Measurements from ENCODE around the gene PPP1R3G.
A peak's percentile ranks its signal among the peaks of the same experiment; 100 is the strongest.

Gene PPP1R3G

DNA sequence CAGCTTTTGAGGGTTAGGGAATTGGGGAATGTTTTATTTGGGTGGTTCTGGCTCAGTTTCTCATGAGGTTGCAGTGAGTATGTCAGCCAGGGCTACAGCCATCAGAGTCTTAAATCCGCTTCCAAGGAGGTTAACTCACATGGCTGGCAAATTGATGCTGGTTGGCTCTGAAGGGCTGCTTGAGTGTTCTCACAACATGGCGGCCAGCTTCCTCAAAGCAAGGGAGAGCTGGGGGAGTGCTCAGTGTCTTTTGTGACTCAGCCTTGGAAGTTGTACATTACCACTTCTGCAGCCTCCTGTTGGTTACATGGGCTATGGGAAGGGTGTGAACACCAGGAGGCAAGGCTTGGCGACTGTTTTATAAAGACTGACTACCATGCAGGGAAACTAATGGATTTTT is 17.8 kb upstream of the PPP1R3G start:
- in situ Hi-C loops (cut with HindIII; ENCODE audit: low pct_ligation_motif_present, low pct_unique_long_range_greater_than_20kb, low sequenced_read_pairs) = no loop called here

DNA sequence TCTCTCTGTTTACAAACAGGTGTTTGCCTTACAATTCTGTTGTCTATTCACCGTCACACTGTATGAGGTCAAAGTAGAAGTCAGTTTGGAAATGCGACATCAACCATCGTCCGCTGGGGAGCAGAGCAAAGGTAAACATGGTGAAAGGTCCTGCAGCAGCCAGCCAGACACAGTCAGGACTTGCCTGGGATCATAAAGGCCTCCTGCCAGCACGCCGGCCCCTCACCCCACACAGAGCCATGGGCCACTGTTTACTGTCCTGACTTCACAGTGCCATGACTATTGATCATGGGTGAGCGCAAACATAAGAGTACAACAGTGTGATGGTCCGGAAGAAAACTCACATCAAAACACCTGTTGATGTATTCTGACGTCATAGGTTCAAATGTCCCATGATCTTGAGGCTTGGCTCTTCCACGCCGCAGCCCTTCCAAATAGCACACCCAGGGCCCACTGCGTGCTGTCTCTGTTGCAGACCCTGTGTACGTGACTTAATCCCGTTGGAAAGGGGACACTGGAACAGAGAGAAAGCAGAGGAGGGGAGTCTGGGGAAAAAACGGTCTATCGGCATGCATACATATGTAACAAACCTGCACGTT is 16.9 kb upstream of the PPP1R3G start:
- no peak for DNase-seq
- in situ Hi-C loops (cut with HindIII; ENCODE audit: low pct_ligation_motif_present, low pct_unique_long_range_greater_than_20kb, low sequenced_read_pairs) = no loop called here

More for the DNA sequence above, 17.8 kb upstream of the PPP1R3G start:
- DNase-seq = no peak

DNA sequence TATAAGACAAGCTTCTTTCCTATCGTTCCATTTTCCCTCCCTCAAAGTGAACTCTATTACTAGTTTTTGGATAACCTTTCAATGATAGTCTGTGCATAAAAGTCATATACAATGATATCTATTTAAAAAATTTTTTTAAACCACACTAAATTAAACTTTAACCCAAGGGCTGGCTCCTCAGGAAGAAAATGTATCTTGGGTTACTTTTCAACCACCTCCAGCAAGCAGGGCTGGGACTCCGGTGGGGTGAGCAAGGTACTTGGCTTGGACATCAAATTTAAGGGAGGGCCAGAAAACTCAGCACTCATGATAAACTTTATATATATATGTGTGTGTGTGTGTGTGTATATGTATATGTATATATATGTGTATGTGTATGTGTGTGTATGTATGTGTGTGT is 13.9 kb upstream of the PPP1R3G start:
- DNase-seq = peak; percentile 67
- in situ Hi-C loops (cut with HindIII; ENCODE audit: low pct_ligation_motif_present, low pct_unique_long_range_greater_than_20kb, low sequenced_read_pairs) = no loop called here

DNA sequence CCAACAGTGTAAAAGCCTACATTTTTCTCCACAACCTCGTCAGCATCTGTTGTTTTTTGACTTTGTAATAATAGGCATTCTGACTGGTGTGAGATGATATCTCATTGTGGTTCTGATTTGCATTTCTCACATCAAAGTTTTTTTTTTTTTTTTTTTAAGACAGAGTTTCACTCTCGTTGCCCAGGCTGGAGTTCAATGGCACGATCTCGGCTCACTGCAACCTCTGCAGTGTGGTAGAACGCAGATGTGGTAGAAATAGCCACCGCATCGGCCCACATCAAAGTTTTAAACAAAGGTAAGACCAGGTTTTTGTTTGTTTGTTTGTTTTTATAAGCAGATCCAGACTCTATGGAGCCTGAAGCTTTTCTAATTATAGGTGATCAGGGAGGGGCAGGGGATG is 12.7 kb upstream of the PPP1R3G start:
- in situ Hi-C loops (cut with HindIII; ENCODE audit: low pct_ligation_motif_present, low pct_unique_long_range_greater_than_20kb, low sequenced_read_pairs) = no loop called here
- no peak for DNase-seq

DNA sequence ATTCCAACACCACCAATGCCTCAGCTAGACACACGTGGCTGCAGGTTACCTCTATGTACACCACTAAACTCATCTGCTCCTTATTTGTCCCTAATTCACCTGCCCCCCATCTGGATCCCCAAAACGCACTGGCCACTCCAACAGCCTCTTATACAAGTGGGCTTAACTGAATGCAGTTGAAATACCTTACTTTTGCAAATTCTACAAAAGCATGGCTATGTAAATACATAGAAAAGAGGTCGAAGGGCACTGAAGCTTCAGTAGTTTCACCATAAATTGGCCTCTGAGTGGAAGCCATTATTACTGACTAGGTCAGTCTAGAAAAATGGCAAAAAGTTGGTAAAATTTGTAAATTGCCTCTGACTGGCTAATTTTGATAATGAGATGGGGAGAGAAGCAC is 11.1 kb upstream of the PPP1R3G start:
- in situ Hi-C loops (cut with HindIII; ENCODE audit: low pct_ligation_motif_present, low pct_unique_long_range_greater_than_20kb, low sequenced_read_pairs) = no loop called here
- DNase-seq = no peak

DNA sequence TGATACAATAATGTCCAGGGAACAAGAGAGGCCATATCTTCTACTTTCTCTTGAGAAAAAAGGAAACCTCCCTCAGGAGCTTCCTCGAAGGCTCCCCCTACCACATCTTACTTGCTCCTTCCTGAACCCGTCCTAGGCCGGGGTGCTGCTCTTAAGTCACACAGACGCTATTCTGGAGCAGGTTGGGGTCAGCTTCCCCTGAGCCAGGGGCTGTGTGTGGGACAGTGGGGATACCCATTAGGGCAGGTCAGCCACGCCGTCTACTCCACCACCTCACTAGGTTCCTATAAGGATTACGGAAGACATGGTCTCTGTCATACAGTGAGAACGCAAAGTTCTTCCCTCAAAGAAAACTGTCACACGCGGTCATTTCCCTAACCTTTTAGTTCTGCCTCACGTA is 8.2 kb upstream of the PPP1R3G start:
- in situ Hi-C loops (cut with HindIII; ENCODE audit: low pct_ligation_motif_present, low pct_unique_long_range_greater_than_20kb, low sequenced_read_pairs) = no loop called here
- no peak for DNase-seq

DNA sequence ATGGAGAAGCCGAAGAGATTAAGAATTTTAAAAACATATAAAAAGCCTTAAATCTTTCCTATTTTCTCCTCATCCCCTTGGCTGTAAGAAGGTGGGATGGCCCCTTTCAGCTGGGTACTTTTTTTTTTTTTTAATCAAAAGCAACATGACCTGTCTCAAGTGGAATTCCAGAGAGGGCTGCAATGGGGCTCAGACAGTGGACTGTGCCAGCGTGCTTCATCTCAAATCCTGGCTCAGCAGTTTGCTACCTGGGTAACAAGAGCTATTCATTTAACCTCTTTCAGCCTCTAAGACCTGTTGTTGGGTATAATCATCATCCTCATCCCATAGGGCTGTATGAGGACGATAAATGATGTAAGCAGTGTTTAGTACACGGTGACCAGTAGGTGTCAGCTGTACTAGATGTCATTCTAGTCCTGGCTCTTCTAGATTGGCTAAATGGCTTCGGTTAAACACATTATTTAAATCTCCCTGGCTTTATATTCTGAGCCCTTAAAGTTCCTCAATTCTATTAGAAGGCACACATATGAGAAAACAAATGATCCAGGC is 6.9 kb upstream of the PPP1R3G start:
- in situ Hi-C loops (cut with HindIII; ENCODE audit: low pct_ligation_motif_present, low pct_unique_long_range_greater_than_20kb, low sequenced_read_pairs) = no loop called here
- DNase-seq = peak; percentile 28

DNA sequence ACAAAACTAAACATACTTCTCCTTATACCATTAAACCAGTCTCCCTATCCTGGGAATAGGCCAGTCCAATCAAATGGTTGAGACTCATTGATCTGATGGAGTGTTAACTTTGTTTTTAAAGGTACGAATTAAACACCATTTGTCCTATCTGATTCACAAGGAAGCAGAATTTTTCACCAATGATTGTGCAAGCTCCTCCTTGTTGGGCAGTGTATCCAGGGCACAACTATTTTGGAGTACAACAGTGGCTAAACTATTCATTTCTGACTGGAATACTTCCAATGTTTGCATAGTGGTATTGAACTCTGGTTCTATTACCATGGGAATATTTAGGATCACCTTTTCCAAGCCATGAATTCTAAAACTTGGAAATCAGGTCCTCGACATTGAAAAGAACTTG is 5.4 kb upstream of the PPP1R3G start:
- in situ Hi-C loops (cut with HindIII; ENCODE audit: low pct_ligation_motif_present, low pct_unique_long_range_greater_than_20kb, low sequenced_read_pairs) = no loop called here
- no peak for DNase-seq

DNA sequence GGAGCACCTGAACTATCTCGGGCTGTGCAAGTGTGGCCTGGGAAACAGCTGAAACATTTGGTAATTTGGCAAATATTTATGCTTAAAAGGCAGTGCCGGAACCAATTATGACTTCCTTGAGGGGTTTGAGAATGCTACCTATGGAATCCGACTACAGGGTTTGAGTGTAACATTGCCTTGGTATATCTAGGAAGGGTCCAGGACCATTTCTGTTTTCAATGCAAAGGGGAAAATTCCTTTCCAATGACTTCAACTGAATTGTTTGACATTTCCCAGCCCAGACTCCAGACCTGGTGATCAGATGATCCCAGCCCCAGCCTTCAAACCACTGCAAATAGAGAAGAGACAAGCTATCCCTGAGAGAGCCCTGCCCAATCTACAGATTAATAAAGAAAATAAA is 4.6 kb upstream of the PPP1R3G start:
- in situ Hi-C loops (cut with HindIII; ENCODE audit: low pct_ligation_motif_present, low pct_unique_long_range_greater_than_20kb, low sequenced_read_pairs) = no loop called here
- no peak for DNase-seq

DNA sequence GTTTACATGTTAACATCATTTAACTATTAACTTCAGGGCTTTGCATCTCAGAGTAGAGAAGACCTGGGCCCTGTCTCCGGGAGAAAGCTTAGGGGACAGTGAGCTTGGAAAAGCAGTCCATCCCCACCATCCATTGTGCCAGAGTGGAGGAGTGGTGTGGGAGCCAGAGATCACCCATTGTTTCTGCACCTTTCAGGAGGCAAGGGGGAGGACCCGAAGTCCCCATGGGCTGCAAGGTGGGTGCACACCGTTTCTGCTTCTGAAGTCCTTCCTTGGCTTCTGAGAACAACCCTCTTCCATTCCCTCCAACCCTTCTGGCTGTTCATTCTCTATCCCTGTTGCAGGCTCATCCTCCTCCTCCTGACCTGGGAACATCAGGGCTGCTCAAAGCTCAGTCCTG is 4.0 kb upstream of the PPP1R3G start:
- in situ Hi-C loops (cut with HindIII; ENCODE audit: low pct_ligation_motif_present, low pct_unique_long_range_greater_than_20kb, low sequenced_read_pairs) = no loop called here
- no peak for DNase-seq

DNA sequence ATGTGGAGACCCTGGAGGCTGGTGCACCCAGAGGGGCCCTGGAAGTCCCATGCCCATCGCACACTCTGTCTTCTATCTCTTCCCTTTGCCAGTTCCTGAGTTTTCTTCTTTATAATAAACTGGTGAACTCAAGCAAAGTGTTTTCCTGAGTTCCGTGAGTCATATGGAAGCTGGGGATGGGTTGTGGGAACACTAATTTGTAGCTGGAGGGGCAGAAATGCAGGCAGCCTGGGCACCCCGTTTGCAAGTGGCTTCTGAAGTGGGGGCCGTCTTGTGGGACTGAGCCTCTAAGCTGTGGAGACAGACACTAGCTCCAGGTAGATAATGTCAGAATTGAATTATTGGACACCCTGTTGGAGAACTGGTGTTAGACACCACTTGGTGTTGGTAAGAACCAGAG is 3.2 kb upstream of the PPP1R3G start:
- in situ Hi-C loops (cut with HindIII; ENCODE audit: low pct_ligation_motif_present, low pct_unique_long_range_greater_than_20kb, low sequenced_read_pairs) = no loop called here
- DNase-seq = peak; percentile 16

DNA sequence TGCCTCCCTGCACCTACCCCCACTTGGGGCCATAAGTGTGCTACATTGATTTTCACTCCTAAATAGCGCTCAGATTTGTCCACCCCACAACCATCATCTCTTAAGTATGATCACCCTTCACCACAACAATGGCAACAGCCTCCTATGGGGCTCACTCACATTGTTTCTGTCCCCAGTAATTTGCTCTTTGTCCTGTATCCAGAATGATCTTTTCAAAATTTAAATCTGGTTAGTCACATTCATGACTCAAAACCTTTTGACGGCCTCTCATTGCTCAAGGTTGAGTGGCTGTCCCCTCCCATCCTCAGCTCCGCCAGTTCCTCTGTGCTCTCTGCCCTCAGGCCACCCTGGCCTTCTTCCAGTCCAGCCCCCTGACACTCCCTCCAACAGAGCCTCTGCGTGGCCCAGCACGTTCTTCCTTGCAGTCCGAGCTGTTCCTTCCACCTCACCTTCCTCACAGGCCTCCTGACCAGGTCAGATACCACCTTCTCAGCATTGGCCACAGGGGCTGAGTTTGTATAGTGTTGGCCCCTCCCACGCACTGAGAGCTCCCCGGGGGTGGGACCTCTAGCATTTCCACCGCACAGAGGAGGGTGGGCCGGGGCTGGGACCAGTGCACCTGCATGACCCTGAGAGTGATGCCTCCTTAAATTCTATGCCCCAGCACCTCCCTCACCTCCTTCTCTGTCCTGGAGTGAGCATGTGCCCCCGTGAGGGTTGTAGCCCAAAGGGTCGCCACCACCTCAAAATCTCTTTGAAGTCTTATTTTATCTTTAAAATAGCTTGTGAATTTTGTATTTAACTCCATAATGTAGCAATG is 2.4 kb upstream of the PPP1R3G start:
- DNase-seq = peak; percentile 89

DNA sequence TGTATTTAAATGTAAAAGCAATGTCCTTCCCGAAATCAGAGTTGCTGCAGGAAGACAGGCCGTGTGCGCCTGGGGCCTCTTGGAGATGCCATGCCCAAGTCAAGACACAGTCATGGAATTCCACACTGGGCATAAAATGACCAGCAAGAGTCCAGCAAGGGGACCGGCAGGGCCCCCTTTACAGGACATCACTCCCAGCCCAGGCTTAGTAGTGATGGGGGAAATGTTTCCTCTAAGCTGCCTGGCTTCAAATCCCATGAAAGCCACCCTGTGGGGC is 1.9 kb upstream of the PPP1R3G start:
- DNase-seq = peak; percentile 4
- in situ Hi-C loops (cut with HindIII; ENCODE audit: low pct_ligation_motif_present, low pct_unique_long_range_greater_than_20kb, low sequenced_read_pairs) = no loop called here

More for the DNA sequence above, 2.4 kb upstream of the PPP1R3G start:
- in situ Hi-C loops (cut with HindIII; ENCODE audit: low pct_ligation_motif_present, low pct_unique_long_range_greater_than_20kb, low sequenced_read_pairs) = no loop called here

DNA sequence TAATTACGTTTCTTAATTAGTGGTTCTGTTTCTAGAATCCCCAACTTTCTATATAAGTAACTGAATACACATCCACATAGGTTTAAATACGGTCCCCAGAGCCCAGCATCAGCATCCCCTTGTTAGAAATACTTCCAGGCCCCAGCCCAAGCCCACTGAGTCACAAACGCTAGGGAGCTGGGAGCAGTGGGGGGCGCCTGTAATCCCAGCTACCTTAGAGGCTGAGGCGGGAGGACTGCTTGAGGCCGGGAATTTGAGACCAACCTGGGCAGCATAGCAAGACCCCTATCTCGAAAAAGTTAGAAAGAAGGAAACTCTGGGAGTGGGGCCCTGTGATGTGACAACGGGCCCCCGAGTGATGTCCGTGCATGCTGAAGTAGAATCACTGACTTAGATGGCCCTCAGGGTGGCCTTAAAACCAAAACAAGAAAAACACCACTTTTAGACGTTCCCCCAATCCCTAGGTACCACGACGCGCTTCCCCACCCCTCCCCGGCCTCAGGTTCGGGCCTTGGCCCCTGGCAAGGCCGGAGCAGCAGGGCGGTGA is 1.3 kb upstream of the PPP1R3G start:
- in situ Hi-C loops (cut with HindIII; ENCODE audit: low pct_ligation_motif_present, low pct_unique_long_range_greater_than_20kb, low sequenced_read_pairs) = no loop called here
- DNase-seq = peak; percentile 36

DNA sequence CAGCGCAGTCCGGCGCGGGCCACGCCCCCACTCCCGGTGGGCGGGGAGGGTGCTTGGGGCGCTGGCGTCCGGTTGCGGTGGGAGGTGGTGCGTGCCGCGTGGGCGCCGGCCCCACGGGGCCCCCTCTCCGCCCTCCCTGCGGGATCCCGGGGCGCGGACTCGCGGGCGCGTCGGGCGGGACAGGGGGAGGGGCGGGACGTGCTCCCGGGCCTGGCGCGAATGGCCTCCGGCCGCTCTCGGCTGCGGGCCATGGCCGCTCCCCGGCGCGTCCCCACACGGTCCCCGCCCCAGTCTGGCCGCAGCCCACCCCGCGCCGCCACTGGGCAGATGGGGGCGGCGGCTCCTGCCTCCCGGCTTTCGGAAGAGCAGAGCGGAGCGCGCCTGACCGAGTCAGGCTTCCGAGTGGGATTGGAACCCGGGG is 771 bp upstream of the PPP1R3G start:
- in situ Hi-C loops (cut with HindIII; ENCODE audit: low pct_ligation_motif_present, low pct_unique_long_range_greater_than_20kb, low sequenced_read_pairs) = no loop called here
- DNase-seq = peak; percentile 44

DNA sequence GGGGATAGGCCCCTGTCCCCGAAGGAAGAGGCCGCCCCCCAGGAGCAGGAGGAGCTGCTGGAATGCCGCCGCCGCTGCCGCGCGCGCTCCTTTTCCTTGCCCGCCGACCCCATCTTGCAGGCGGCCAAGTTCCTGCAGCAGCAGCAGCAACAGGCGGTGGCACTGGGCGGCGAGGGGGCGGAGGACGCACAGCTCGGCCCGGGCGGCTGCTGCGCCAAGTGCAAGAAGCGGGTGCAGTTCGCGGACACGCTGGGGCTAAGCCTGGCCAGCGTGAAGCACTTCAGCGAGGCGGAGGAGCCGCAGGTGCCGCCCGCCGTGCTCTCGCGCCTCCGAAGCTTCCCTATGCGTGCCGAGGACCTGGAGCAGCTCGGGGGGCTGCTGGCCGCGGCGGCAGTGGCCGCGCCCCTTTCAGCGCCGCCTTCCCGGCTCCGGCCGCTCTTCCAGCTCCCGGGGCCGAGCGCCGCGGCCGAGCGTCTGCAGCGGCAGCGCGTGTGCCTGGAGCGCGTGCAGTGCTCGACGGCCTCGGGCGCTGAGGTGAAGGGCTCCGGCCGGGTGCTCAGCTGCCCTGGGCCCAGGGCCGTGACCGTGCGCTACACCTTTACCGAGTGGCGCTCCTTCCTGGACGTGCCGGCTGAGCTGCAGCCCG is 630 bp downstream of the PPP1R3G start:
- peak; percentile 37 for DNase-seq
- in situ Hi-C loops (cut with HindIII; ENCODE audit: low pct_ligation_motif_present, low pct_unique_long_range_greater_than_20kb, low sequenced_read_pairs) = no loop called here

DNA sequence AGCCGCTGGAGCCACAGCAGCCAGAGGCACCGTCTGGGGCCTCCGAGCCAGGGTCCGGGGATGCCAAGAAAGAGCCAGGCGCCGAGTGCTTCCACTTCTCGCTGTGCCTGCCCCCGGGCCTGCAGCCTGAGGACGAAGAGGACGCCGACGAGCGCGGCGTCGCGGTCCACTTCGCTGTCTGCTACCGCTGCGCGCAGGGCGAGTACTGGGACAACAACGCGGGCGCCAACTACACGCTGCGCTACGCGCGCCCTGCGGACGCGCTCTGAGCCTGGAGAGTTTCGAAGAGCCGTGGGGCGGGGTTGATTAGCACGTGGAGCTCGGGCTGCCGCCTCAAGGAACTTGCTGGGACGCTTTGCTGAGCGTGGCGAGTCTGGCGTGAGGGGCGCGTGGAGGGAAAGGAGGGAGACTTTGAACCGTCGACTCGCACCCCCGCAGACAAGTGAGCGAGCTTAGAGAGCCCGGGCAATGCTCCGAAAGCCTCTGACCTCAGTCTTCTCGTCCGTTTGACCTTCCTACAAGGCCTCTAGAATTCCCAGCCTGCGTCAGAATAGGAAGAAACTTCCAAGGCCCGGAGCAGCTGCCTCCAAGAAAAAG is 1.3 kb downstream of the PPP1R3G start:
- in situ Hi-C loops (cut with HindIII; ENCODE audit: low pct_ligation_motif_present, low pct_unique_long_range_greater_than_20kb, low sequenced_read_pairs) = no loop called here

DNA sequence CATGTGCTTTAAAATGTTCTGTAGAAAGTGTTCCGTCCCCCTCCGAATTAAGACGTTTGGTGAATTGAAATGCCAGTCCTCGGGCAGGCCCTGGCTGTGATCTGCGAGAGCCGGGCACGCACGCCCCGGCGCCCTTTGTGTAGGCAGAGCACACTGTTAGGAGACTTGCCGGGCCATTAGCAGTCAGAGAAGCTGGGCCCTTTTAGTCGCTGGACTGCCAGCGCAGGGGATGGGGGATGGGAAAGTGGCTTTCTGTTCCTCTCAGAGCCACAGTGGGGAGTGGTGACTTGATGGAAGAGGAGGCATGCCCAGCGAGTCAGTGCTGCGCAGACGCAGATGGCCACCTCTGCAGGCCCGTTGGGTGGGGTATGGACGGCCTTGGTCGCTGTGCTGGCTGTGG is 2.2 kb downstream of the PPP1R3G start:
- no peak for DNase-seq
- in situ Hi-C loops (cut with HindIII; ENCODE audit: low pct_ligation_motif_present, low pct_unique_long_range_greater_than_20kb, low sequenced_read_pairs) = no loop called here

More for the DNA sequence above, 1.3 kb downstream of the PPP1R3G start:
- no peak for DNase-seq

DNA sequence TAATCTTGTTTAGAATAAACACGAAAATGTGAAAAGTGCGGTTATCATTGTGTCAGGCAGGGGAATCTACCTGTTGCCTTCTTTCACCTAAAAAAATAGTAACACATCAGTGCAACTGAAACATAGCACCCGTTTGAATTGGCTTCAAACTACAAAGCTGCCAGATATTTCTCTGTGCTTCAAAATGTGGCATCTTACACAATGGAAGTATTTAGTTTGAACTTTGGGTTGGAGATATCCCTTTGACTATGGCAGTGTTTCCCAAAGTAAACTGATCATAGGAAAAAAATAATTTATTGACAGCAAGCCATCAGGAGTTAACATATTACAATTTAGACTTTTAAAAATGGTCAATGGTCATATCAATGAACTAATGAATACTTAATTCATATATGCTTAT is 3.6 kb downstream of the PPP1R3G start:
- no peak for DNase-seq
- in situ Hi-C loops (cut with HindIII; ENCODE audit: low pct_ligation_motif_present, low pct_unique_long_range_greater_than_20kb, low sequenced_read_pairs) = no loop called here

Data from ACHN (cell line).